Measurements from ENCODE around the gene CPEB3. TPM values are rescaled to one million over a fixed set of nuclear protein-coding genes. Genes with fewer than 3 reads are reported as not detected.

Gene CPEB3
- total RNA-seq, 1 donor = 0.99 TPM

GRCh38 chr10:92009445-92009844 lies 281.4 kb downstream of the CPEB3 start:
- no peak overlapping the region for H3K4me3 ChIP-seq (ENCODE audit: low read depth, low read length)
- no peak for DNase-seq (ENCODE audit: low read depth)
- TF ChIP-seq CTCF (IDR thresholded peaks at IDR 0.05; ENCODE audit: insufficient read depth, low read length) = no peak

GRCh38 chr10:92005978-92006377 lies 284.9 kb downstream of the CPEB3 start:
- H3K4me3 ChIP-seq (ENCODE audit: low read depth, low read length) = no peak overlapping the region
- no peak for TF ChIP-seq CTCF (IDR thresholded peaks at IDR 0.05; ENCODE audit: insufficient read depth, low read length)
- no peak for DNase-seq (ENCODE audit: low read depth)

- DNase-seq (ENCODE audit: low read depth) = no peak
- TF ChIP-seq CTCF (IDR thresholded peaks at IDR 0.05; ENCODE audit: insufficient read depth, low read length) = no peak
- no peak overlapping the region for H3K4me3 ChIP-seq (ENCODE audit: low read depth, low read length)
Measured at GRCh38 chr10:92003258-92003657, 287.6 kb downstream of the CPEB3 start.

GRCh38 chr10:92001995-92002394 lies 288.9 kb downstream of the CPEB3 start:
- no peak overlapping the region for H3K4me3 ChIP-seq (ENCODE audit: low read depth, low read length)
- TF ChIP-seq CTCF (IDR thresholded peaks at IDR 0.05; ENCODE audit: insufficient read depth, low read length) = no peak
- DNase-seq (ENCODE audit: low read depth) = no peak

- no peak for DNase-seq (ENCODE audit: low read depth)
- TF ChIP-seq CTCF (IDR thresholded peaks at IDR 0.05; ENCODE audit: insufficient read depth, low read length) = no peak
- H3K4me3 ChIP-seq (ENCODE audit: low read depth, low read length) = no peak overlapping the region
Measured at GRCh38 chr10:92001581-92001980, 289.3 kb downstream of the CPEB3 start.

Small RNA genes within 50 kb of the gene (small RNA-seq; reads per million reads assigned to genes)
- gene RF00019 = not detected
- gene RF00402 = not detected
- gene RF00622 = not detected
- gene RNY3P12 = not detected

Other genes with a start within 250 kb of the CPEB3 start
- 13.5 and 14.0 TPM in 2 replicates for gene MARCHF5, start 89 bp upstream of the CPEB3 start, total RNA-seq (ENCODE audit: low replicate concordance)